Activated CD4-positive, alpha-beta T cell treated with anti-CD3 and anti-CD28 coated beads, Interleukin-2, amount 10 ng/mL, durations not matched to agents 24 days and 14 days (primary cell): ENCODE data around the gene ESRP2. TPM values are rescaled to one million over a fixed set of nuclear protein-coding genes. Genes with fewer than 3 reads are reported as not detected.

Experiments used
- DNase-seq: peaks from one replicate; pipeline ENCODE4 v3.0.0; 2022
- H3K27ac Mint-ChIP-seq: one replicate; pipeline ENCODE4 v1.8.0; 2022; ENCODE audit warnings: mild to moderate bottlenecking, mixed read lengths
- H3K27me3 Mint-ChIP-seq: one replicate; pipeline ENCODE4 v1.8.0; 2022; ENCODE audit warnings: mixed read lengths
- H3K36me3 Mint-ChIP-seq: one replicate; pipeline ENCODE4 v1.8.0; 2022; ENCODE audit warnings: low read depth, mild to moderate bottlenecking, mixed read lengths
- H3K4me1 Mint-ChIP-seq: one replicate; pipeline ENCODE4 v1.8.0; 2021; ENCODE audit warnings: mixed read lengths
- H3K4me3 Mint-ChIP-seq: one replicate; pipeline ENCODE4 v1.8.0; 2022; ENCODE audit warnings: mild to moderate bottlenecking, moderate library complexity, mixed read lengths
- H3K9me3 Mint-ChIP-seq: one replicate; pipeline ENCODE4 v1.8.0; 2021; ENCODE audit warnings: mixed read lengths
- intact Hi-C: fragments of 100-400 bp; cut with micrococcal nuclease; formaldehyde crosslinking; loops from one replicate; pipeline ENCODE4 v1.15.1; 2023
- total RNA-seq: library from RNA; stranded (reverse); gene quantifications from 2 replicates; pipeline ENCODE4 v1.2.3, GENCODE V29; 2022

ESRP2 gene
- total RNA-seq, 1 donor from 2014 or later = 0.09 TPM

- H3K4me3 Mint-ChIP-seq = no peak overlapping the region
- peaks cover 2% of the 10 kb centered on the region for H3K27me3 Mint-ChIP-seq
- H3K27ac Mint-ChIP-seq = no peak overlapping the region
- peaks cover 2% of the 10 kb centered on the region for H3K36me3 Mint-ChIP-seq
- H3K4me1 Mint-ChIP-seq = peaks cover 32% of the 10 kb centered on the region
- DNase-seq = no peak
- no peaks in the 10 kb centered on the region for H3K9me3 Mint-ChIP-seq
- intact Hi-C loops = no loop called here
These were observed 6.2 kb upstream of the ESRP2 start for GRCh38 chr16:68242085-68242484.

DNA sequence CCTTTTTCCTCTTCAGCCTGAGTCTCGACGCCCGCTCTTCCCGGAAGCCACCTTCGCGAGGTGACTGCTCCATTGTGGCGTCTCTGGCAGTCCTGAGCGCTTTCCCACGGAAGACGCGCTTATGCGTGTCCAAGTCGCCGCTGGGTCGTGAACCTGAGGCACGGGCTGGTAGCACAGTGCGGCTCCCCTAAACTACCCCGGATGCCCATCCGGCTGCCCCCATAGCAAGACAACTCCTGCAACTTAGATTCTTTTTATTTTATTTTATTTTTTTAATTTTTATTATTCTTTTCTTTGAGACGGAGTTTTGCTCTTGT lies 2.1 kb upstream of the ESRP2 start:
- Mint-ChIP-seq H3K4me3 (peak overlapping the region; percentile 92), H3K27ac (peak overlapping the region; percentile 70), H3K4me1 (peaks cover 28% of the 10 kb centered on the region), H3K9me3 (no peaks in the 10 kb centered on the region), H3K27me3 (peaks cover 2% of the 10 kb centered on the region), H3K36me3 (no peaks in the 10 kb centered on the region)
- DNase-seq = no peak
- intact Hi-C loops = no loop called here

- peak; percentile 97 for DNase-seq
- Mint-ChIP-seq H3K27ac (peak overlapping the region; percentile 70), H3K36me3 (peaks cover 3% of the 10 kb centered on the region), H3K27me3 (peaks cover 2% of the 10 kb centered on the region), H3K4me3 (peak overlapping the region; percentile 92), H3K4me1 (peaks cover 32% of the 10 kb centered on the region), H3K9me3 (no peaks in the 10 kb centered on the region)
- intact Hi-C loops = loop anchor here (1.0 kb wide), 1 partner anchor 8 kb away; the partner anchor contains the start of gene PLA2G15
These were observed 1.5 kb upstream of the ESRP2 start for GRCh38 chr16:68237243-68238028.

DNA sequence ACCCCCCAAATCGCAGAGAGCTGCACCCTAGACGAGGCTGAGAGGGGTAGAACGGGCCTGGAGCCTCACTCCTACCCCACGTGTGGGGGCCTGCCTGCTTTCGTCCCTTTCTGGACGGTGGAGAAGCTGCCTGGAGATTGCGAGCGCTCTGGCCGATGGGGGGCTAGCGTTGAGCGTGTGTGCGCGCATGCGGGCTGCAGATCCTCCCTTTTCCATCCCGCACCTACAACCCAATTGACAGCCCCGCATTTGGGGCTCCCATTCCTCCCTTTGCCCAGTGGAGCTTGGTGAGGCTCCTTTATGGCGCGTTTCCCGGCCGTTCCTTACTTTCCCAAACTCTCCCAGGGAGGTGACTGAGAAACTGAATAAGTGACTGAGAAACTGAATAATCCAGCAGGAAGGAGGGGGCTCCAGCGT lies 907 bp upstream of the ESRP2 start:
- no peaks in the 10 kb centered on the region for H3K9me3 Mint-ChIP-seq
- intact Hi-C loops = loop anchor here (1.0 kb wide), 1 partner anchor 8 kb away; the partner anchor contains the start of gene PLA2G15

GRCh38 chr16:68236137-68236825 lies 354 bp upstream of the ESRP2 start:
- Mint-ChIP-seq H3K27ac (peak overlapping the region; percentile 70), H3K4me1 (peaks cover 32% of the 10 kb centered on the region), H3K4me3 (peak overlapping the region; percentile 92), H3K36me3 (peaks cover 4% of the 10 kb centered on the region), H3K27me3 (peaks cover 2% of the 10 kb centered on the region), H3K9me3 (no peaks in the 10 kb centered on the region)
- peak; percentile 82 for DNase-seq
- intact Hi-C loops = no loop called here

More for the DNA sequence above, 907 bp upstream of the ESRP2 start:
- Mint-ChIP-seq H3K36me3 (peaks cover 3% of the 10 kb centered on the region), H3K4me1 (peaks cover 32% of the 10 kb centered on the region), H3K27ac (peak overlapping the region; percentile 70), H3K4me3 (peak overlapping the region; percentile 92), H3K27me3 (peaks cover 2% of the 10 kb centered on the region)
- DNase-seq = peak; percentile 68

DNA sequence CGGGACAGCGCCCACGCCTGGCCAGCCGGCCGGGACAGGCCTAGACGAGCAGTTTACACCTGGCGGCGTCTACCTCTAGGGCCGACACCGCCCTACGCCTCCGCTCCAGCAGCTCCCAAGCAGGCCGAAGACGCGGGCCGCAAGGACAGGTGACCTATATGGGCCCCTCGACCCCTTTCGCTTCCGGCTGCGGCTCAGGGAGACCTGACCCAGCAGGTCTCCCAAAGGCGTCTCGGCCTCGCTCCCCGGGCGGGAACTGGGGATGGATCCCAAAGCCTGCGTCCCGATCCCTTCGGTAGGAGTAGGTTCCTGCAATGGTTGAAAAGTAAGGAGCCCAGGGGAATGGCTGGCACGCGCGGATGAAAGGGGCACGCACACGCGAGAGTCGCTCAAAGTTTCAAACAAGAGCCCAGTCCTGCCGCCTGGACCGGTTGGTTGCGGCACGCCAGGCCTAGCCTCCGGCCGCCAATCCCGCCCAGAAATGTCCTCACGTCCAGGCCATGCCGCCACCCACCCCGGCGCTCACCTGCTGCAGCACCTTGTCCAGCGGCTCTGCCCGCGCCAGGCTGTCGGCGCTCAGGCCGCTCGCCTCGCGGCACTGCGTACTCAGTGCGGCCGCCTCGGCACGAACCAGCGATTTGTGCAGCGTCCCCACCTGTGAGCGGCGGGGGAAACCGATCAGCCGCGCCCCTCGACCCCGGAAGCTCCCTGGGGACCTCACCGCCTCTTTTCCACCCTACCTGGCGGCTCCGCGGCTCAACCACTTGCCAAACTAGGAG lies 630 bp downstream of the ESRP2 start:
- H3K27me3 Mint-ChIP-seq = peaks cover 2% of the 10 kb centered on the region
- intact Hi-C loops = no loop called here
- peaks cover 9% of the 10 kb centered on the region for H3K36me3 Mint-ChIP-seq
- H3K4me3 Mint-ChIP-seq = no peak overlapping the region
- no peaks in the 10 kb centered on the region for H3K9me3 Mint-ChIP-seq
- DNase-seq = peak; percentile 66
- H3K4me1 Mint-ChIP-seq = peaks cover 34% of the 10 kb centered on the region
- H3K27ac Mint-ChIP-seq = no peak overlapping the region

DNA sequence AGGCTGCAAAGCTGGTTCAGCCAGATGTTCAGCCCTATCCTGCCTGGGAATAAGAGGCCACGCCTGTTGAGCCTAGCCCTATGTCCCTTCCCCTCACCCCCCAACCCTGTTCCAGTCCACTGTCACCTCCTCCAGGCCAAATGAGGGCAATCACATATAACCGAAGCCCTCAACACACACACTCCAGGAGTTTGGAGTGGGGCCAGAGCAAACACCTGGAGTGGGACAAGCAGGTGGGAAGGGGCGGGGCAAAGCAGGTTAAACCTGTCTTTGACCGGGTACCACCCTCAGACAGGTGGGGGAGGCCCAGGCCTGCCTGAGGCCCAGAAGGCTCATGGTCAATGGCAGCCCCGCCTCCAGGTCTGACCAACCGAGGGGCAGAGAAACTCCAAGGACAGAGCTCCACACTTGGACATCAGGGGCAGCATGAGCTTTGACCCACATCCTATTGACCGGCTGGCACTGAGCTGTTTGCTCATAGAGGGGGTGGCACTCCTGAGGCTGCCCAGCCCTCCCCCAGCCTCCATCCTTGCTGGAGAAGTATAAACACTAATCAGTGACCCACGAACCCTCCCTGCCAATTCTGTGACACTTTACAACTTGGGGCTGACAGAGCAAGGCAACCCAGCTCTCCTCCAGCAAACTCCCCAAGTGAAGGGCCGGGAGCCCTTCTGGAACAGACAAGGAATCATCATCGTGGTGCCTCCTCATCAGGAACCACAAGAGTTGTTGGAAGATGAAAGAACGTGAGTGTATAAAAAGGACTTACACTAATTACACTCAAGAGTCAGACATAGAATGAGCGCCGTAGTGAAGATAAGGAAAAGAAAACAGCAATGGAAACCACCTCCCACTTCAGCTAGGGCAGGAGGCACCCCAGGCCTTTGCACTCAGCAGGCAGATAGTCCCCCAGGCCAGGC lies 1.5 kb downstream of the ESRP2 start:
- DNase-seq = peak; percentile 62
- Mint-ChIP-seq H3K9me3 (no peaks in the 10 kb centered on the region), H3K27me3 (peaks cover 2% of the 10 kb centered on the region), H3K4me1 (peaks cover 31% of the 10 kb centered on the region), H3K36me3 (peaks cover 11% of the 10 kb centered on the region), H3K4me3 (peak overlapping the region; percentile 44), H3K27ac (peak overlapping the region; percentile 21)
- intact Hi-C loops = no loop called here

DNA sequence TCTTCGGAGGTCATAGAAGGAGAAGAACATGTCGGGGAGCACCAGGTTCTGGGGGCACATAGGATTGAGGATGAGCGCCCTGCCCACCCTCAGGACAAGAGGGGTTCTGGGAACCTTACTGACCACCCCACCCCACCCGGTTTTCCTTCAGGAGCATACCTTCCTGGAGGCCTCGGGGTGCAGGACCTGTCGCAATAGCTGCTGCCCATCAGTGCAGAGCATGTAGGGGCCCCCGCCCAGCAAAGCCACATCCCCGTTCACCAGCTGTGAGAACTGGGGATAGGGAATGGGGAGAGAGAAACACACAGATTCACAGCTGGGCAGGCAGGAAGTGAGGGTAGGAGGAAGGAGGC lies 2.1 kb downstream of the ESRP2 start:
- Mint-ChIP-seq H3K4me1 (peaks cover 35% of the 10 kb centered on the region), H3K27ac (no peak overlapping the region), H3K9me3 (no peaks in the 10 kb centered on the region), H3K4me3 (no peak overlapping the region), H3K27me3 (peaks cover 2% of the 10 kb centered on the region), H3K36me3 (peaks cover 15% of the 10 kb centered on the region)
- intact Hi-C loops = no loop called here
- no peak for DNase-seq

DNA sequence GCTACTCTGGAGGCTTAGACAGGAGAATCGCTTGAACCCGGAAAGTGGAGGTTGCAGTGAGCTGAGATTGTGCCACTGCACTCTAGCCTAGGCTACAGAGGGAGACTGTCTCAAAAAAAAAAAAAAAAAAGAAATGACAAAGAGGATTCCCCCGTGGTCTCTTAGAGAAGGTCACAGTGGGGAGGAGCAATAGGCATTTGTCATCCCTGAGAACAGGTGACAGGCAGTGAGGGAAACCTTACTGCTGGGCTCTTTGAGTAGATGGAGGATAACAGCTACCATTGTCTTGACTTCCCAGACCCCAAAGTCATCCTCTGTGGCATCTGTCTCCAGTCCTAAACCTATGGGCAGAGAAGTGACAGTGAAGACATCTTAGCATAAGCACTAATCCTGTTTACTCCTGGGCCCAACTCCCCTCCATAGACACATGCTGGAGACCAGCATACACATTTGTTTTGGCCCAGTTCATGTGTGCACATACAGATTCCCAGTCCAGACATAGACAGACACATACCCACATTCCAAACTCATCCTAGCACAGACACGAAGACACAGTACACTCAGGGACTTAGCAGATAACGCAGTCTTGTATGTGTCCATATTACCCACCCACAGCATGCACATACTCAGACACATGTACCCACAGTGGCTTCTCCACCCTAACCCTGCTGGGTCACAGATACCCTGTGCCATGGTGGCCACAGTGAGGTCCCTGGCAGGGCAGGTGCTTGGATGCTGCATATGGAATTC lies 2.7 kb downstream of the ESRP2 start:
- Mint-ChIP-seq H3K27ac (peak overlapping the region; percentile 14), H3K9me3 (no peaks in the 10 kb centered on the region), H3K27me3 (peaks cover 2% of the 10 kb centered on the region), H3K4me3 (no peak overlapping the region), H3K36me3 (peaks cover 15% of the 10 kb centered on the region), H3K4me1 (peaks cover 36% of the 10 kb centered on the region)
- intact Hi-C loops = no loop called here
- DNase-seq = peak; percentile 59

DNA sequence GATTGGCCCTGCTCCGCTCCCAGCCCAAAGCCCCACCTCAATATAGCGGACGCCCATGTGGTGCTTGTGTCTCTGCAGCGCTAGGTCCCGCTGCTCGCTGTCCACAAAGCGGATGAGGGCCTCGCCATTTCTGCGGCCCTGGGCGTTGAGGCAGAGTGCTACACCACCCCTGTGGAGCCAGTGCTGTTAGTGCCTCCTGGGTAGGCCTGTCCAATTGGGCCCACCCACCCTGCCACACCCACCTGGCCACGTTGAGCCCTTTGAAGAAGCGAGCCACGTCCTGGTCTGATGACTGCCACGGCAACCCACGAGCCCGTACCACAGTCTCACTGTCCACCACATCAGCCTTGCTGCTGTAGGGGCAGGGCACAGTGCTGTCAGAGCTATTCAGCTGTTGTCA lies 3.6 kb downstream of the ESRP2 start:
- H3K9me3 Mint-ChIP-seq = no peaks in the 10 kb centered on the region
- H3K36me3 Mint-ChIP-seq = peaks cover 20% of the 10 kb centered on the region
- peak; percentile 59 for DNase-seq
- intact Hi-C loops = no loop called here
- H3K4me1 Mint-ChIP-seq = peaks cover 41% of the 10 kb centered on the region
- no peak overlapping the region for H3K4me3 Mint-ChIP-seq
- H3K27me3 Mint-ChIP-seq = peaks cover 2% of the 10 kb centered on the region
- no peak overlapping the region for H3K27ac Mint-ChIP-seq

DNA sequence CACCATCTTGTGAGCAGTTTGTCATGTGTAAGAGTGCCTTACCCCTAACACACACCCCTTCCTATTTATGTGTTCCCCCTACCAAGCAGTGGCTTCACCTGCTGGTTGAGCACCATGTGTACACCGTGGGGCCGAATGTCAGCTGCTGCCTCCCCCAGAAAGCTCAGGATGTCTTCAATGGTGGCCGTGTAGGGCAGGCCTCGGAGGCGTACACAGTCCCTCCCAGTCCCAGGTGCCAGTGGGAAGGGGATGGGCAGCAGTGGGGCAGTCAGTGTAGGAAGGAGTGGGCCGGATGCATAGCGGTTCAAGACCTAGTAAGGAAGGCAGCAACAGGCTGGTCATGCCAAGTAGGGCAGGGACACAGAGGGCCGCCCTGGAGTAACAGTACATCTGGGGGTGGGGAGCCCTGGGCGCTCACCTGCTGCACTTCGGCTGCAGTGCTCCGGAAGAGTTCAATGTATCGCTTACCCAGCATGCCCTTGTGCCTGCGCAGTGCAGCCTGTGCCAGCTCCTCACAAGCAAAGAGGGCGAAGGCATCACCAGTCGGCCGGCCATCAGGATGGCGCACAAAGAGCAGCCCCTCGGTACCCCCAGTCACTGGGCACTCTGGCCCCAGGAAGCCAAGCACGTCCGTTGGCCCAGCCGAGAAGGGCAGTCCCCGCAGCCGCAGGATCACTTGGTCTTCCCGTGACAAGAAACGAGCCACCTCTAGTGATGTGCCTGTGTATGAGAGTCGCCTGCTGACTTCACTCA lies 4.4 kb downstream of the ESRP2 start:
- Mint-ChIP-seq H3K36me3 (peaks cover 23% of the 10 kb centered on the region), H3K4me3 (no peak overlapping the region), H3K4me1 (peaks cover 42% of the 10 kb centered on the region), H3K27ac (peak overlapping the region; percentile 12), H3K27me3 (peaks cover 2% of the 10 kb centered on the region), H3K9me3 (no peaks in the 10 kb centered on the region)
- intact Hi-C loops = no loop called here
- peak; percentile 58 for DNase-seq

GRCh38 chr16:68230956-68231355 lies 5.0 kb downstream of the ESRP2 start:
- H3K9me3 Mint-ChIP-seq = no peaks in the 10 kb centered on the region
- H3K27ac Mint-ChIP-seq = peak overlapping the region; percentile 70
- H3K4me1 Mint-ChIP-seq = peaks cover 41% of the 10 kb centered on the region
- no peak for DNase-seq
- intact Hi-C loops = no loop called here
- no peak overlapping the region for H3K4me3 Mint-ChIP-seq
- peaks cover 23% of the 10 kb centered on the region for H3K36me3 Mint-ChIP-seq
- no peaks in the 10 kb centered on the region for H3K27me3 Mint-ChIP-seq
